Lung microvascular endothelial cell (primary cell): ENCODE measurements around the gene NYNRIN. TPM values are rescaled to one million over a fixed set of nuclear protein-coding genes. Genes with fewer than 3 reads are reported as not detected.

Experiments
- DNase-seq, 2 donors: peaks; one replicate each; pipeline versions ENCODE4 v3.0.0 to v3.0.0-alpha.2; 2010; ENCODE audit warnings: low read depth in 2 of 2
- total RNA-seq: library from RNA; depleted of rRNA; stranded (reverse); fragments of >200 nt; gene quantifications from 2 replicates; pipeline ENCODE4 v1.2.1, GENCODE V29; 2014

The NYNRIN gene
- total RNA-seq, 1 donor from 2014 or later, result 1.4 TPM

DNA sequence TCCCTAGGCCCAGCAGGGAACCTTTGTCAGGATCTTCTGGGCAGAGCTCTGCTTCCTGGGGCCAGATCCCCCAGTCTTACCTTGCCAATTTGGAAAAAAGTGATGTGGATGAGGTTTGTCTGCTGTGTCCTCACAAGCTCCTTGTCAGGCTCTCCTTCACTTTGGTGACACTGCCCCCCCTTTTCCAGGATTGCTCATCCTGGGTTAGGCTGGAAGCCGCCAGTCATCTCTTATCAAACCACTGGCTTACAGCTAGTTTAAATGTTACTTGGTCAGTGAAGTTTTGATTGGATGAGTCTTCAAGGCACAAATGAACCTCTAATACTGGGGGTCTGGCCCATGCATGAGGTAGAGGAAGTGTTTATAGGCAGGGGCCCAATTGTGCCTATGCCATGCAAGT is 15.3 kb downstream of the NYNRIN start:
- no peak for DNase-seq

DNA sequence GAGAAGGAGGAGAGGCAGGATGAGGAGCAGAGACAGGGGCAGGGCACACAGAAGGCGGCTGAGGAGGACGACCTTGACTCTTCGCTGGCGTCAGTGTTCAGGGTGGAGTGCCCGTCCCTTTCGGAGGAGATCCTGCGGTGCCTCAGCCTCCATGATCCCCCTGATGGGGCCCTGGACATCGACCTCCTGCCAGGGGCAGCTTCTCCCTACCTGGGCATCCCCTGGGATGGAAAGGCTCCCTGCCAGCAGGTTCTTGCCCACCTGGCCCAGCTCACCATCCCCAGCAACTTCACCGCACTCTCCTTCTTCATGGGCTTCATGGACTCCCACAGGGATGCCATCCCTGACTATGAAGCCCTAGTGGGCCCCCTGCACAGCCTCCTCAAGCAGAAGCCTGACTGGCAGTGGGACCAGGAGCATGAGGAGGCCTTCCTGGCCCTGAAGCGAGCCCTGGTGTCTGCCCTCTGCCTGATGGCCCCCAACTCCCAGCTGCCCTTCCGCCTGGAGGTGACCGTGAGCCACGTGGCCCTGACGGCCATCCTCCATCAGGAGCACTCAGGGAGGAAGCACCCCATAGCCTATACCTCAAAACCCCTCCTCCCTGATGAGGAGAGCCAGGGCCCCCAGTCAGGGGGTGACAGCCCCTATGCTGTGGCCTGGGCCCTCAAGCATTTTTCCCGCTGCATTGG is 16.1 kb downstream of the NYNRIN start:
- DNase-seq, result no peak

DNA sequence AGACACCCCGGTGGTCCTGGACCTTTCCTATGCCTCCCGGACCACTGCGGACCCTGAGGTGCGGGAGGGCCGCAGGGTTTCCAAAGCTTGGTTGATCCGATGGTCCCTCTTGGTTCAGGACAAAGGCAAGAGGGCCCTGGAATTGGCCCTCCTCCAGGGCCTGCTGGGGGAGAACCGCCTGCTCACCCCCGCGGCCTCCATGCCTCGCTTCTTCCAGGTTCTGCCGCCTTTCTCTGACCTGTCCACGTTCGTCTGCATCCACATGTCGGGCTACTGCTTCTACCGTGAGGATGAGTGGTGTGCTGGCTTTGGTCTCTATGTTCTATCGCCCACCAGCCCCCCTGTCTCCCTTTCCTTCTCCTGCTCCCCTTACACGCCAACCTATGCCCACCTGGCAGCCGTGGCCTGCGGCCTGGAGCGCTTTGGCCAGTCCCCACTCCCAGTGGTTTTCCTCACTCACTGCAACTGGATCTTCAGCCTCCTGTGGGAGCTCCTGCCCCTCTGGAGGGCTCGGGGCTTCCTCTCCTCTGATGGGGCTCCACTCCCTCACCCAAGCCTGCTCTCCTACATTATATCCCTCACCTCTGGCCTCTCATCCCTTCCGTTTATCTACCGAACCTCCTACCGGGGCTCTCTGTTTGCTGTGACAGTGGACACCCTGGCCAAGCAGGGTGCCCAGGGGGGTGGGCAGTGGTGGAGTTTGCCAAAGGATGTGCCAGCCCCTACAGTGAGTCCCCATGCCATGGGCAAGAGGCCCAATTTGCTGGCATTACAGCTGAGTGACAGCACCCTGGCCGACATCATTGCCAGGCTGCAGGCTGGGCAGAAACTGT is 16.8 kb downstream of the NYNRIN start:
- no peak for DNase-seq

DNA sequence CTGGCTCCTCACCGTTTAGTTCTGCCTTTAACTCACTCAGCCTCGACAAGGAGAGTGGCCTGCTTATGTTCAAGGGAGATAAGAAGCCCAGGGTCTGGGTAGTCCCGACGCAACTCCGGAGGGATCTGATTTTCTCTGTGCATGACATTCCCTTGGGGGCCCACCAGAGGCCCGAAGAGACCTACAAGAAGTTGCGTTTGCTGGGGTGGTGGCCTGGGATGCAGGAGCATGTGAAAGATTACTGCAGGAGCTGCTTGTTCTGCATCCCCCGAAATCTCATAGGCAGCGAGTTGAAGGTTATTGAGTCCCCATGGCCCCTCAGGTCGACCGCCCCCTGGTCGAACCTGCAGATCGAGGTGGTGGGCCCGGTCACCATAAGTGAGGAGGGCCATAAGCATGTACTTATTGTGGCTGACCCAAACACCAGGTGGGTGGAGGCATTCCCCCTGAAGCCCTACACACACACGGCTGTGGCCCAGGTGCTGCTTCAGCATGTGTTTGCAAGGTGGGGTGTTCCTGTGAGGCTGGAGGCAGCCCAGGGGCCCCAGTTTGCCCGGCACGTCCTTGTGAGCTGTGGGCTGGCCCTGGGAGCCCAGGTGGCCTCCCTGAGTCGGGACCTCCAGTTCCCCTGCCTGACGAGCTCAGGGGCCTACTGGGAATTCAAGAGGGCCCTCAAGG is 17.6 kb downstream of the NYNRIN start:
- DNase-seq, result no peak

DNA sequence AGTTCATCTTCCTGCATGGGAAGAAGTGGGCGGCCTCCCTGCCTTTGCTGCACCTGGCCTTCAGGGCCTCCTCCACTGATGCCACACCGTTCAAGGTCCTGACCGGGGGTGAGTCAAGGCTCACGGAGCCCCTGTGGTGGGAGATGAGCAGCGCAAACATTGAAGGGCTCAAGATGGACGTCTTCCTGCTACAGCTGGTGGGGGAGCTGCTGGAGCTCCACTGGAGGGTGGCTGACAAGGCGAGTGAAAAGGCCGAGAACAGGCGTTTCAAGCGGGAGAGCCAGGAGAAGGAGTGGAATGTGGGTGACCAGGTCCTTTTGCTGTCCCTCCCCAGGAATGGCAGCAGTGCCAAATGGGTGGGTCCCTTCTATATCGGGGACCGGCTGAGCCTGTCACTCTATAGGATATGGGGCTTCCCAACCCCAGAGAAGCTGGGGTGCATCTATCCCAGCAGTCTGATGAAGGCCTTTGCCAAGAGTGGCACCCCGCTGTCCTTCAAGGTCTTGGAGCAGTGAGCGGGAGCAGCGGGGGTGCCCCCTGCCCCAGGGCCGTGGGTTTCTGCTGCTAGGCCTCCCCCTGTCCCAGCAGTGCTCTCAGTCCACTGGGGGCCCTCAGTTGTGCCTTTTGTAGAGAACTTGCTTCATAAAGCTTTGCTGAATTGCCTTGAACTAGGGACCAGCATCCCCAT is 18.3 kb downstream of the NYNRIN start:
- DNase-seq, result no peak

DNA sequence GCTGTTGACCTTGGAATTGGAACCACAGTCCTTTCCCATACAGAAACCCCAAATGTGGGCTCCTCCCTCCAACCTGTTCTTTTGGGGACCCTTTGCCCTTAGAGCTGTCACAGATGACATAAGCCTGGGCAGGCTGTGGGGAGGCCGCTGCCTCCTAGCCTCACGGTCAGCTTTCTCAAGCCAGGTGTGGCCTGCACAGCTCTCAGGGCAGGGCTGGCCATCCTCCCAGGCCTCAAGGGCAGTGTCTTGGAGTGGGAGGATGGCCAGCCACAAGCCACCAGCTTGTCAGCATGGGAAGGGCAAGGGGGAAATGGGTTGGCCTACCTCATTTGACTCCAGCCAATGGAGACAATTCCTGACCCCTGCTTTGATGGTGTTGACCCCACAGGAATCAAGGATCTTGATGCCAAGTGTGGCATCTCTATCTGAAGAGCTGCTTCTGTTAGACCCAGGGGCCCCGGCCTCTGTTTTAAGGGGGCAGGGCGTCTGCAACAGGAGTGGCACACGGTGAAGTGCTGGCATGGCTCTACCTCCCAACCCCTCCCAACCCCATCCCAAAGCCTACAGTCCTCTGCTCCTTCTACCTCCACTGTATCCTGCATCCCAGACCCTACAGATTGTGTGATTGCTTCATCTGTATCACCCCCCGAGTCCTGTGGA is 19.2 kb downstream of the NYNRIN start:
- DNase-seq, result no peak

DNA sequence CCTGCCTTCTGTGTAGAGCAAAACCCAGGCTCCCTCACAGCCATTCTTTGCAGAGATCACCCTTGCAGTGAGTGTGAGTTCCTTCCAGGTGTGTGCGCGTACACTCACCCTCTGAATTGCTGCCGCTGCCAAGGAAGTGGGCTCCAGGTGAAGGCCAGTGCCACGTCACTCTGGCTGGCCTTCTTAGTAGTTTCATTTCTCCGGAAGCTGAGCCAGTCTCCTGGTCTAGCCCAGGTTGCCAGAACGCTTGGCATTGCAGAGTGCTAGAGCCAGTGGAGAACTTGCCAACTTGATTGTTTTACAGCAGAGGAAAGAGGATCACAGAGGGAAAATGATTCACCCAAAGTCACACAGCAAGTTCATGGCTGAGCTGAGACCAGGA is 19.7 kb downstream of the NYNRIN start:
- DNase-seq, result peak; percentile 48 to 70

DNA sequence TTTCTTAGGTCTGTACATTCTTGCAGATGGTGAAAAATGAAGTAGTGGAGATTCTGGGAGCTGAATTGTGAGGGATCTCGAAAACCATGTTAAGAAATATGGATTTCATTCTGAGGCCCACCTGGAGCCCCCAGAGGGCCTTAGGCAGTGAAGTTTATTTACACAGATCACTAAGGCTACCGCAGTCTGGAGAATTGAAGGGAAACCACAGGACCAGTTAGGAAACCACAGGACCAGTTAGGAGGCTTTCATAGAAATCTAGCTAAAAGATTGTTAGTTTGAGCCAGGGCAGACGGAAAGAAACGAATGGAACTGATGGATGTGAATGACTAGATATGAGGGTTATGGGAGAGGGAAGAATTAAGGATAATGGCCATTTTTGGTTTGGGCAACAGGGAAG is 23.5 kb downstream of the NYNRIN start:
- no peak for DNase-seq

DNA sequence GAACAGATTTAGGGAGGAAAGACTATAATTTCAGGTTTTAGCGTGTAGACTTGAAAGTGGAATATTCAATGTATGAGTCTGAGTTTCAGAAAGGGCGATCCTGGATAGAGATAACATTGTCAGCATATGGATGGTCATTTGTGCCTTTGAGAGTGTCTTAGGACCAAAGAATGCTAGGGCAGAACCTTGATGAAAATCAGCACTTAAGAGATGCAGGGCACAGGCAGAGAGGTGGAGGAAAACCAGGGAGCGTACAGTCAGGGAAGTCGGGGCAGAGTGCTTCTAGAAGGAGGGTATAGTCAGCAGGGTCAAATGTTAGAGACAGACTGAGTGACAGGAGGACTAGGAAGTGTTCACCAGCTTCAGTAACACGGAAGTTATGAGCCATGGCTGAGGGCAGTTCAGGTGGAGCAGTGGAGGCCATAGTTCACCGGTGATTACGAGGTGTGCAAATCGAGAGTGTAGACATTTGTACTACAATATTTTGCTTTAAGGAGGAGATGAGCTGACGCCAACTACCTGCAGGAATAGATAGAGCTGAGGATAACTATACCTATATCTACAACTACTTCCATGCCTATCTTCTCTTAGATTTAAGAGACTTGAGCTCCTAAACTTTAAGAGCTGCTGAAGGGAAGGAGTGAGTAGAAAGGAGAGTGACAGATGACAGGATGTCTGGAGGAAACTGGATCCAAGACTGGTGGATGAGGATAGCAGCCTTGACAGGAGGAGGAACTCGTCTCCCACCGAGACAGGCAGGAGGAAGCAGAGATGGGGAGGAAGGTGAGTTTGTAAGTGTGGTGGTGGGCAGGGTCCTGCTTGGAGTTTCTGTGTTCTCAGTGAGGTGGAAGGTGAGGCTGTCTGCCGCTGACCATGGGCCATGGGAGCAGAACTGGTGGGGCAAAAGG is 24.1 kb downstream of the NYNRIN start:
- DNase-seq, result no peak

DNA sequence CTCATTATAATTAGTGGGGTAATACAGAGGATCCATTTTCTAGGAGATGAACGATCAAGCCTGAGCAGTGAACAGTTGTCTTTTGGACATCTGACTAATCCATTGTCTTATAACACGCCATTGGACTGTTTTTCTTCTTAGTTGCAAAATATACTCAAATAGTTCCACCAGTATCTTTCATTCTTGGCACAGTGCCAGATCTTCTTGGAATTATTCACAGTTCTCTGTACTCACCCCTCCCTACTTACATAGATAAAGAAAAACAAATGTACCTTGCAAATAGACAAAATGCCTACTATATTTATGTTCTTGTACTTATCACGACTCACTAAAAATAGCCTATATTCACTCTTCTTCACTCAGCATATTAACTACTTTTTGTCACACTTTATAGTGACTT is 26.9 kb downstream of the NYNRIN start:
- peak; percentile 67 to 88 for DNase-seq

DNA sequence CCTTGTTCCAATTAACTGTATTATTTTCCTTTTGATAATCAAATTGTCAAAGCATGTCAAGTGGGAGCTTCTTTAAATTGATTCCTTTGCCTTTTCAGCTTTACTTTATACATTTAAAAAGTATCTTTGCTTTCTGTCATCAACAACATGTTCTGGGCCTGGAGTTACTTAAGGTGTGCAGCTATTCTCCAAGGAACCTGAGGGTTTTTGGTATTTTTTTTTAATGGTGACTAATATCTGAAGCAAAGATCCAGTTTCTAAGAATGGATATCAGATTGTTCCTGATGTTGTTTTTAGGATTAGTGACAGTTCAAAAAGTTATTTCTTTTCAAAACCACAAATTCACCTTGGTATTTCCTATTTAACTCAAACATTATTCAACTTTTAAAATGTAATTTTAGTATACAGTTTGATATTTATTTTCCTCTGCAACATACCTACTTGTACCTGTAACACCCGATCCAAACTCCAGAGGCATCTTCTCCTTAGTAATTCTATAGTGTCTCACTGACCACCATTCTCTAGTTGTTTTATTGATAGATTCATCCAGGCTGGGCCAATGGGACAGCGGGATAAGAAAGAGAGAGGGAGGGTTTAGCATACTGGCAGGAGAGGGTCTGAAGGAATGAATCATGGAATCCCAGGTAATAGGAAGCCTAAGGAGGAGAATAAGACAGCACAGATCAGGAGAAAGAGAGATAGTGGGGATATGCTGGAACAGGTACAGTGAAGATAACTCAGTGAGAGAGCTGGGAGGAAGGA is 27.5 kb downstream of the NYNRIN start:
- DNase-seq, result no peak

DNA sequence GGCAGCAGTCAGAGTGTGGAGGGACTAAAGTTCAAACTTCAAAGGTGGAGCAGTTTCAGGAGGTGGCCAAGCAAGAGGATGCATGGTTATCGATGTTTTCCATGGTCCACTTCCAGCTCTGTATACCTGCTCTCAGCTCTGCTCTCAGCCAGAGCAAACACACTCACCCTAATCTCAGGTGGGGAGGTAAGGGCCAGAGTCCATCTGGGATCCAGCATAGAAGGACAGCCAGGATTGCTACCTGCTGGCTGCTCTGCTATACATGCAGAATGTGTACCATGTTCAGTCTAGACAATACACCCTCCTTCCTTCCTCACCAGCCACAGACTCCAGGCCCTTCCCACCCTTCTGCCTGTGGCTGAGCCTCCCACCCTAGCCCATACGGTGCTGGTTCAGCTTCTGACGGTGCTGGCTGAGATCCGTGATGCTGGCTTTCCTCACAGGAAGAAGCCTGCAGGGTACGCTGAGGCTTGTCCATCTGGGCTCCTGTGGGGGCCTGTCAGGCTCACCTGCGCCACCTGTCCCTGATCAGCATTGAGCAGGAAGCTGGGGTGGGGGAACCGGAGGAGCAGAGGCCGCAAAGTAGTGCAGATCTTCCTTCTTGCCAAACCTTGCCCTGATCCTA is 28.2 kb downstream of the NYNRIN start:
- DNase-seq, result no peak

DNA sequence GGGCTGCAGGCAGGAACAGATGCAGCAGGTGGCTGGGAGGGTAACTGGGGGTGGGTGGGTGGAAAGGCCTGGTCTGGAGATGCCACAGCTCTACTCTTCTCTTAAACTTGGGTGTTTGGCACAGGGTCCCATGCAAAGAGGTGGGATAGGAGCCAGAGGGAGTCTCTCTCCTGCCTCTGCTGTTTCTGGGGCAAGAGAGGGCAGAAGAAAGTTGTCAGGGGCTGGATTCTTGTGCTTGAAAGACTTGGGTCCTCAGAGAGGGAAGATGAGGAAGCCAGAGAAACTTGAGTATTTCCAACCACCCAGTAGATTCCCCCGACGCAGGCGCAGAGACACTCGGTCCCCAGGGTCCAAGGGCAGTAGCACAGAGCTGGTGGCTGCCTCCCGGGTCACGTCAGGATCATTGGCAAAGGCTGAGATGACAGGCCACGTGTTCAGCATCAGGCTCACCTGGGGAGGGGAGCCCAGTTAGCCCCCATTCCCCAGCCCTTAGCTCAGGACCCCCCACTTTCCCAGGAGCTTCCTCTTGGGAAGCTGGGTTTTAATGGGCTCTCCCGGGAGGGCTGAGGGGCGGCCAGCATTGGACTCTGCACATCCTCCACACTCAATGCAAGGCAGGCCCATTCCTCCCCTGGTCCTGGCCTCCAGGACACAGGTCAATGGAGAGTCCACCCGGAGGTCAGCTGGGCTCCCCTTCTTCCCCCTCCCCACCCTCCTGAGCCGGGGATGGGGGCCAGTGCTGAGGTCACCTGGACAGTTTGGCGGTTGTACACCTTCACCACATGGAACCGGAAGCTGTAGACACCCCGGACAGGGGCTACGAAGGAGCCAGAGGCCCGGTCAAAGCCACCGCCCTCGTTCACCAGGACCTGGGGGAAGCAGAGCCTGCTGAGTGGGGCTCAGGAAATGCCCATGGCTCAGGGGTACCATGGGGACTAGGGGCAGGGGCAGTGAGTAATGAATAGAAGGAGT is 29.0 kb downstream of the NYNRIN start:
- DNase-seq, result no peak

DNA sequence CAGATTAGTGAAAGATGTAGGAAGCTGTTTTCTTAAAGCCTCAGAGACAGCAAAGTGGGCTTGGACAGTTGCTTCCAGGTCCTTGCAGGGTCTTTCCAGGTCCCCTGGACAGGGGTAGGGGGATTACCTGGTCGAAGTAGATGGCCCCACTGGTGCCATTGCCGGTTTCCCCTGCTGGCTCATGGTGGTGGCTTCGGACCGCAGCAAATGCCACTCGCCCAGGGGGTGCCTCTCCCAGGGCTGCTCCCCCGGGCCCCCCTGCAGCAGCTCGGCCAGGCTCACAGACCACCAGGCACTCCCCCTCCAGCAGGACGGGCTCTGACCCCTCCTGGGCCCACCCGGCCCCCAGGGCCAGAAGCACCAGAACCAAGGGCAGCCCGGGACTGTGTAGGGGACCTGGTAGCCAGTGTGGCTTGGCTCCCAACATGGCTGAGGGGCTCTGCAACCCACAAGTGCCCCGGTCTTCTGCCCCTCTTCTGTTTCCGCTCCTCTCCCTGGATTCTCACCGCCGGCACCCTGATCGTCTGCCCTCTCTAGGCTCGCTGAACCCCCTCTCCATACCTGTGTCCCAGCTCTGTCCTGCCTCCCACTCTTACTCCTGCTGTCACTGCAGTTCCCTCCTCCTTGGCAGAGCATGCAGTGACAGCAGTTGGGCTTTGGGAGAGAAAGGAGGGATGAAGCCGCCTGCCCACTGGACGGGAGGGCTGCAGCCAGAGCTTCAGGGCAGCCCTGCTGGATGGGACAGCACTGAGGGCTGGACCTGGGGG is 30.0 kb downstream of the NYNRIN start:
- no peak for DNase-seq

DNA sequence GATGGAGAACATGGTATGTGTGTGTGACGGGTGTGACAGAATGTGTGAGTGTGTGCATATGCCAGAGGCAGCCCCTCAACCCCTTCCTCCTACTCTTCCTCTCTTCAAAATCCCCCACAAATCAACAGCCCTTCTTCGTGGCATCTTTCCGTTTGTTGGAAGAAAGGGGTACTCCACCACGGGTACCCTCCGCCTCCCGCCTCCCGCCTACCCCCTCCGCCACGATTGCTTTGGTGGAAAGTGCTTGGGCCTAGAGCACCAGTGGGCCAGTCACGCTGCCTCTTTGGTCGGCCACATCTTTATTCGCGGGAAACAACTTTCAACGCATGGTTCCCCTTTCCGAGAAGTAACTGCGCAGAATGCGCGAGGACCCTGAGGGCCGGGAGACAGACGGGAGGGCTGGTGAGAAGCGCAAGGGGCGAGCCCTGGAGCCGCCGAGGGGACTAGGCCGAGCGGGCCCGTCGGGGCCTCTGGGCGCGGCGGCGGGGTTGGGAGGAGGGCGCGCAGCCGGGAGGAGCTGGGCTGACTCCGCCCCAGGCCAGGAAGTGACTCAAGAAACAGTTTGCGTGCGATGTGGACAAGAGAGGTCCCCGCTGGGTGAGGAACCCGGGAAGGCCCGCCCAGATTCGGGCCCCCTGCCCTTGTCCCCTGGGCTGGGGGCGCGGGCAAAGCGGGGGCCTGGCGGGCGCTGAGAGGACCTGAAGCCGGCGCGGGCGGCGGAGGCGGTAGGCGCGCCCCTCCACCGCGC is 30.8 kb downstream of the NYNRIN start, which contains the start of the genes CBLN3 and KHNYN:
TSS of gene CBLN3 (minus strand) at position 274 of the 748 bp plus-strand sequence. CDS start 614 bp downstream, outside the sequence.
TSS of gene KHNYN (plus strand) at position 560 of the 748 bp plus-strand sequence. CDS start 777 bp downstream, outside the sequence.
- DNase-seq, result peak; percentile 90 to 94

DNA sequence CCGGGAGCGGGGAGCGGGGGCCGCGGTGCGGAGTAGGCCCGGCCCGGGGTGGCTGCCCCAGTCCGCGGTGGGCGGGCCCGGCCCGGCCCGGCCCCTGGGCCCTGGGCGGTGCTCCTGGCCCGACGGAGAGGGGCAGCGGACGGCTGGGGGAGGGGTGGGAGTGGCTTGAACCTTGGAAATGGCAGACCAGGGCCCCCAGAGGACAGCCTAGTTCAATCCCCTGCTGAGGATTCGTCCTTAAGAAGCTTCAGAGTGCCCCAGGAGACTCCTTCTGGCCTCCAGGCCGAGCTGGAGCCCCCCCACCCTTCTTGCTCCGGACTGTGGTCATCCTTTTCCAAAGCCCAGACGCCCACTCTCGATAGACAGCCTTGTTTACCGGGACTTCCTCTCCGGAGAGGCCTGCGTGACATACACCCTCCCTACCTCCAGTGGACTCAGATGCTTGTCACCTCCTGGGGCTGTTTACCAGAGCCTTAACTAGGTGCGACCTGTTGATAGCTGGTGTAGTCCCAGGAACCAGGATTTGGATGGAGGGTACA is 31.4 kb downstream of the NYNRIN start:
- peak; percentile 76 to 80 for DNase-seq
